Esophagus muscularis mucosa (tissue), 4 donors: ENCODE measurements around the gene AFF4. TPM values are rescaled to one million over a fixed set of nuclear protein-coding genes. Genes with fewer than 3 reads are reported as not detected.
"Not testable (repeated sequence)": the region's sequence is repeated elsewhere in the genome, so short reads cannot be mapped to it uniquely, and the experiment has no call there.

ENCODE experiments used
- DNase-seq: peaks from one replicate; pipeline ENCODE4 v3.0.0-alpha.2; 2017; ENCODE audit errors: extremely low spot score
- H3K27ac ChIP-seq, 4 donors: fragments of 200-600 bp; sonication (generic); replicated peaks in 1 of 4; 1 replicate in 3 of 4; 2 replicates in 1 of 4; pipeline ENCODE4 v1.5.1; 2016 to 2019; ENCODE audit warnings: mild to moderate bottlenecking in 1 of 4
- H3K27me3 ChIP-seq, 4 donors: fragments of 200-600 bp; sonication (generic); one replicate each; pipeline versions ENCODE4 v1.5.1 to v1.6.0; 2016 to 2019
- H3K36me3 ChIP-seq, 4 donors: fragments of 200-600 bp; sonication (generic); one replicate each; pipeline ENCODE4 v1.5.1; 2016 to 2019
- H3K4me1 ChIP-seq, 4 donors: fragments of 200-600 bp; sonication (generic); one replicate each; pipeline ENCODE4 v1.5.1; 2016 to 2019
- H3K4me3 ChIP-seq, 4 donors: fragments of 200-600 bp; sonication (generic); 1 replicate in 2 of 4; 2 replicates in 2 of 4; pipeline ENCODE4 v1.5.1; 2016 to 2019; ENCODE audit warnings: mild to moderate bottlenecking in 4 of 4, moderate library complexity in 1 of 4
- H3K9me3 ChIP-seq, 4 donors: fragments of 200-600 bp; sonication (generic); 1 replicate in 3 of 4; 2 replicates in 1 of 4; pipeline ENCODE4 v1.5.1; 2016 to 2019
- CTCF ChIP-seq, 3 experiments: fragments of 200-600 bp in 2 of 3; fragments of 450-650 bp in 1 of 3; sonication (generic) in 2 of 3; IDR thresholded peaks; one replicate each; pipeline ENCODE4 v1.5.1; 2017 to 2019; ENCODE audit warnings: antibody characterized with exemption in 3 of 3, mild to moderate bottlenecking in 2 of 3, moderate library complexity in 1 of 3
- EP300 ChIP-seq: sonication (generic); formaldehyde crosslinking; IDR thresholded peaks from one replicate; pipeline ENCODE4 v1.6.1; 2017; ENCODE audit warnings: antibody characterized with exemption
- POLR2A ChIP-seq: fragments of 450-650 bp; IDR thresholded peaks from one replicate; pipeline ENCODE4 v1.6.1; 2017; ENCODE audit warnings: antibody characterized with exemption, moderate library complexity, mild to moderate bottlenecking, low read depth
- POLR2AphosphoS5 ChIP-seq, 2 donors: sonication (generic); formaldehyde crosslinking; IDR thresholded peaks; one replicate each; pipeline ENCODE4 v1.6.1; 2017; ENCODE audit warnings: antibody characterized with exemption in 2 of 2
- WGBS: methylation state at CpG from one replicate; pipeline ENCODE4 v1.1.5; 2018; 5-methylcytosine and 5-hydroxymethylcytosine counted together
- intact Hi-C: fragments of 100-400 bp; cut with DNase I; formaldehyde crosslinking; loops from one replicate; pipeline ENCODE4 v1.15.1; 2023
- total RNA-seq, 4 donors: library from RNA; depleted of rRNA; stranded (reverse); fragments of >200 nt; gene quantifications; one replicate each; pipeline versions ENCODE4 v1.1.0 to v1.2.1, GENCODE V29; 2016

Gene AFF4
- total RNA-seq, 4 donors from 2014 or later = 56.1 to 74.1 (median 63.0) TPM

- no peak for DNase-seq
- Histone ChIP-seq H3K9me3 (no peaks in the 10 kb centered on the region), H3K36me3 (no peaks in the 10 kb centered on the region), H3K4me3 (no peak overlapping the region), H3K27ac (no peak overlapping the region), H3K4me1 (no peaks in the 10 kb centered on the region), H3K27me3 (no peaks in the 10 kb centered on the region)
- intact Hi-C loops = no loop called here
- WGBS = 89% methylated on average over 28 of the region's 28 CpGs
- no peak for TF ChIP-seq EP300
- no peak for TF ChIP-seq POLR2AphosphoS5 (IDR thresholded peaks at IDR 0.05)
- TF ChIP-seq POLR2A = no peak
- TF ChIP-seq CTCF (IDR thresholded peaks at IDR 0.05) = no peak
Measured at GRCh38 chr5:132987531-132988408, 24.3 kb upstream of the AFF4 start.

DNA sequence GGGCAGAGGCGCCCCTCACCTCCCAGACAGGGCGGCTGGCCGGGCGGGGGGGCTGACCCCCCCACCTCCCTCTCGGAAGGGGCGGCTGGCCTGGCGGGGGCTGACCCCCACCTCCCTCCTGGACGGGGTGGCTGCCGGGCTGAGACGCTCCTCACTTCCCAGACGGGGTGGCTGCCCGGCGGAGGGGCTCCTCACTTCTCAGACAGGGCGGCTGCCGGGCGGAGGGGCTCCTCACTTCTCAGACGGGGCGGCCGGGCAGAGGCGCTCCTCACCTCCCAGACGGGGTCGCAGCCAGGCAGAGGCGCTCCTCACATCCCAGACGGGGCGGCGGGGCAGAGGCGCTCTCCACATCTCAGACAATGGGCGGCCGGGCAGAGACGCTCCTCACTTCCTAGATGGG is 19.5 kb upstream of the AFF4 start:
- H3K4me1 ChIP-seq, H3K36me3 ChIP-seq, DNase-seq, H3K27ac ChIP-seq, H3K27me3 ChIP-seq, H3K4me3 ChIP-seq, H3K9me3 ChIP-seq, intact Hi-C loops: not testable (repeated sequence)
- 100% methylated on average over 7 of the region's 30 CpGs for WGBS

- intact Hi-C loops = no loop called here
- TF ChIP-seq POLR2A (no peak), POLR2AphosphoS5 (IDR thresholded peaks at IDR 0.05) (no peak), CTCF (IDR thresholded peaks at IDR 0.05) (no peak), EP300 (no peak)
- Histone ChIP-seq H3K27me3 (no peaks in the 10 kb centered on the region), H3K4me1 (no peaks in the 10 kb centered on the region), H3K9me3 (peaks cover 0 to 12% (median 5%) of the 10 kb centered on the region in 4 donors), H3K27ac (no peak overlapping the region), H3K4me3 (no peak overlapping the region), H3K36me3 (no peaks in the 10 kb centered on the region)
- no peak for DNase-seq
- WGBS = 83% methylated on average over 3 of the region's 3 CpGs
Measured at GRCh38 chr5:132981288-132981687, 17.9 kb upstream of the AFF4 start.

- no peak for TF ChIP-seq POLR2AphosphoS5 (IDR thresholded peaks at IDR 0.05)
- TF ChIP-seq POLR2A = no peak
- Histone ChIP-seq H3K4me1 (no peaks in the 10 kb centered on the region), H3K36me3 (no peaks in the 10 kb centered on the region), H3K27ac (no peak overlapping the region), H3K4me3 (no peak overlapping the region), H3K27me3 (no peaks in the 10 kb centered on the region), H3K9me3 (peaks cover 0 to 13% (median 5%) of the 10 kb centered on the region in 4 donors)
- DNase-seq = no peak
- WGBS = 79% methylated on average over 2 of the region's 2 CpGs
- intact Hi-C loops = no loop called here
Measured at GRCh38 chr5:132979976-132980375, 16.5 kb upstream of the AFF4 start.

- intact Hi-C loops = no loop called here
Measured at GRCh38 chr5:132979367-132979940, 16.0 kb upstream of the AFF4 start.

More at GRCh38 chr5:132979367-132979940, 16.0 kb upstream of the AFF4 start:
- Histone ChIP-seq H3K27ac (no peak overlapping the region), H3K4me3 (no peak overlapping the region), H3K27me3 (no peaks in the 10 kb centered on the region), H3K9me3 (peaks cover 0 to 13% (median 5%) of the 10 kb centered on the region in 4 donors), H3K36me3 (no peaks in the 10 kb centered on the region), H3K4me1 (no peaks in the 10 kb centered on the region)
- 73% methylated on average over 3 of the region's 3 CpGs for WGBS
- DNase-seq = no peak
- no peak for TF ChIP-seq POLR2AphosphoS5 (IDR thresholded peaks at IDR 0.05)
- no peak for TF ChIP-seq EP300
- TF ChIP-seq CTCF (IDR thresholded peaks at IDR 0.05) = no peak
